Measurements from ENCODE around the gene BTBD6. TPM values are rescaled to one million over a fixed set of nuclear protein-coding genes. Genes with fewer than 3 reads are reported as not detected.

The BTBD6 gene
- total RNA-seq, 1 donor = 42.7 TPM

GRCh38 chr14:105227346-105227745 is 21.0 kb upstream of the BTBD6 start:
- no peak for TF ChIP-seq CTCF (IDR thresholded peaks at IDR 0.05; ENCODE audit: insufficient read depth, low read depth, low read length)
- no peak overlapping the region for H3K4me3 ChIP-seq (ENCODE audit: low read depth, low read length)
- no peak for DNase-seq (ENCODE audit: low read depth)

GRCh38 chr14:105228562-105228961 is 19.8 kb upstream of the BTBD6 start:
- TF ChIP-seq CTCF (IDR thresholded peaks at IDR 0.05; ENCODE audit: insufficient read depth, low read depth, low read length) = no peak
- no peak overlapping the region for H3K4me3 ChIP-seq (ENCODE audit: low read depth, low read length)

GRCh38 chr14:105229099-105229655 is 19.2 kb upstream of the BTBD6 start:
- TF ChIP-seq CTCF (IDR thresholded peaks at IDR 0.05; ENCODE audit: insufficient read depth, low read depth, low read length) = no peak
- H3K4me3 ChIP-seq (ENCODE audit: low read depth, low read length) = no peak overlapping the region
- no peak for DNase-seq (ENCODE audit: low read depth)

More at GRCh38 chr14:105228562-105228961, 19.8 kb upstream of the BTBD6 start:
- DNase-seq (ENCODE audit: low read depth) = no peak

GRCh38 chr14:105240811-105241576 is 7.3 kb upstream of the BTBD6 start:
- TF ChIP-seq CTCF (IDR thresholded peaks at IDR 0.05; ENCODE audit: insufficient read depth, low read depth, low read length) = no peak
- no peak for DNase-seq (ENCODE audit: low read depth)
- H3K4me3 ChIP-seq (ENCODE audit: low read depth, low read length) = no peak overlapping the region

- H3K4me3 ChIP-seq (ENCODE audit: low read depth, low read length) = no peak overlapping the region
- no peak for DNase-seq (ENCODE audit: low read depth)
- TF ChIP-seq CTCF (IDR thresholded peaks at IDR 0.05; ENCODE audit: insufficient read depth, low read depth, low read length) = no peak
Measured at GRCh38 chr14:105241641-105242040, 6.7 kb upstream of the BTBD6 start.

GRCh38 chr14:105244334-105244733 is 4.0 kb upstream of the BTBD6 start:
- no peak for DNase-seq (ENCODE audit: low read depth)

More at GRCh38 chr14:105244334-105244733, 4.0 kb upstream of the BTBD6 start:
- H3K4me3 ChIP-seq (ENCODE audit: low read depth, low read length) = no peak overlapping the region
- TF ChIP-seq CTCF (IDR thresholded peaks at IDR 0.05; ENCODE audit: insufficient read depth, low read depth, low read length) = no peak

Data from fibroblast of villous mesenchyme (primary cell).